HG02798 (cell line): ENCODE results near the gene KRT82.
A peak's percentile ranks its signal among the peaks of the same experiment; 100 is the strongest.

Source experiments
- ATAC-seq: cut with Tn5 transposase; IDR thresholded peaks from one replicate; pipeline ENCODE4 v1.9.1; 2021; ENCODE audit warnings: mild to moderate bottlenecking; ENCODE audit not compliant: unreplicated experiment, poor library complexity

Gene KRT82

DNA sequence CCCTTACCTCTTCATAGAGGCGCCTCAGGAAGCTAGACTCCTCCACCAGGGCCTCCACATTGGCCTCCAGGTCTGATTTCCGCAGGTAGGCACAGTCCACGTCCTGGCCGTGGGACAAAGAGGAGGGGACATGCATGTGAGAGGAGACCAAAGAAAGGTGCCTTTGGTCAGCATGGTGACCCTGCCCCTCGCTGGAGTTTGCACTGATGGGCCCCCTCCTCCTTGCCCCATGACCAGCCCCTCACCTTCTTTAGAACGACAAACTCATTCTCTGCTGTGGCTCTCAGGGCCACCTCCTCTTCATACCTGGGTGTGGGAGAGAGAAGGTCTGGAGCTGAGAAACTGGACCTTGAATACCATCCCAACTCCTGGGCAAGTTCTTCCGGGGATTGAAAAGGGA lies 42.1 kb downstream of the KRT82 start:
- ATAC-seq, result no peak

- ATAC-seq, result no peak
These were observed 42.9 kb downstream of the KRT82 start for GRCh38 chr12:52363111-52363679.

DNA sequence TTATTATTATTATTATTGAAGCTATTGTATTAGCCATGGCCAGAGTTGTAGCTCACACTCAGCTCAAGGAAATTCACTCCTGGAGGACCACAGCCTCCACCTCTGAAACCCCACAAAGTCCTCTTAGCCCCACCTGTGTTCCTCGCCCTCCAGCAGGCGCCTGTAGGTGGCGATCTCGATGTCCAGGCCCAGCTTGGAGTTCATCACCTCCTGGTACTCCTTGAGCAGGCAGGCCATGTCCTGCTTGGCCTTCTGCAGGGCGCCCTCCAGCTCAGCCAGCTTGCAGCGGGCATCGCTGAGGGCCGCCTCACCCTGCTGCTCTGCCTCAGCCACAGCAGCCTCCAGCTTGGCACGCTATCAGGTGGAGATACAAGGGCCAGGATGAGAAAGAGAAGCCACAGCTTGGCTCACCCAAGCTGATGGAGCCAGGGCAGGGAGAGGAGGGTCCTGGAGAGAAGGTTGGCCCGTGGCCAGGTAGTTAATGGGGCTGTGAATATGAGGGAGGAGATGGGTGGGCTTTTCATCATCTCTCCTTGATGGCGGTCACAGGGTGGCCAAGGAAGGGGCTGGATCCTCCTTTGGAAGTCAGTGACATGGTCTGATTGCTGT lies 43.9 kb downstream of the KRT82 start:
- no peak for ATAC-seq

GRCh38 chr12:52361553-52361952 lies 44.6 kb downstream of the KRT82 start:
- ATAC-seq, result no peak

DNA sequence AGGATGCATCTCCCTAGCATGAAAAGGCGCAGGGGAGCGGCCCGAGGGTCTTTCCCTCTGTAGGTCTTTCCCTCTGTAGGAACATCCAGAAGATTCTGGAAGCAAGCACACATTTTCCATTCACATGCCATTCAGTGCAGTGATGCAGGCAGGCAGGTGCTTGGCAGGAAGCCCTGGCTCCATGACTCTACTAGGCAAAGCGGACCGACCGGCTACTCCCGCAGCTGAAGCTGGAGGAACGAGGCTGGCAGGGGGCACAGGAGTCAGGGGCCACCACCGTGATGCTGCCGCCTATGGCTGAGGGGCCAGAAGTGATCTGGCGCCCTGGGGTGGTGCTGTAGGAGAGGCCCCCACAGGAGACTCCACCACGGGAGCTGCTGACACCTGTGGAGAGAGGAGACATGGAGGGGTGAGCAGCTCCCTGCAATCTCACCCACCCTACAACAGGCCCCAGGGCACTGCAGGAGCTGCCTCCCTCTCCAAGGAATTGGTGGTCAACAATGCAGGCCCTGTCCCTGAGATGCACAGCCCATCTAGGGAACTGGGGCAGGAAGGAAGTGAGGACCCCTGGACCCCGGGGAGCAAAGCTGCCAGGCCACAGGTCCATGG lies 45.4 kb downstream of the KRT82 start:
- ATAC-seq, result no peak

DNA sequence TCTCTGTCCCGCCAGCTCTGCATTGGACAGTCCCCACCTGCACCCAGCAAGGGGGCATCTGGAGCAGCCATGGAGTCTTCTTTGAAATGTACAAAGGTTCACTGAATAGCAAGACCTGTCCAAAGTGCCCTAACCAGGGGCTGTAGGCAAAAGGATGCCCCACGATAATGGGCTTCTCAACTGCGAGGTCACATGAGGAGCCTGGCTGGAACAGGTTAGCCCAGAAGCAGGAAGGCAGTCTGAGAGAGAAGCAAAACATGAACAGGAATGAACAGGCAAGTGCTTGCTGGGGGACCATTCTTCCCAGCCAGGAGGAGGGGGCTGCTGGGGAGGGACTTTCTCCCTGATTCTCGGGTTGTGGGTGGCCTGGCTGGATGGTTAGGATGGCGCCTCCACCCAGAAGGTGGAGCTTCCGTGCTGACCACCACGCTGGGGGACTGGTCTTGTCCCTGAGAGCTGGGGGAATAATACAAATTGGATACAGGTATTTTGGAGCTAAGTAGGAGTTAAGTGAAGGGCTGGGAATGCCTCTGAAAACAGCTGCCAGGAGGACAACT lies 46.0 kb downstream of the KRT82 start:
- ATAC-seq, result no peak

- no peak for ATAC-seq
These were observed 46.5 kb downstream of the KRT82 start for GRCh38 chr12:52359621-52360061.

- ATAC-seq, result peak; percentile 86
These were observed 47.4 kb downstream of the KRT82 start for GRCh38 chr12:52358575-52359350.

DNA sequence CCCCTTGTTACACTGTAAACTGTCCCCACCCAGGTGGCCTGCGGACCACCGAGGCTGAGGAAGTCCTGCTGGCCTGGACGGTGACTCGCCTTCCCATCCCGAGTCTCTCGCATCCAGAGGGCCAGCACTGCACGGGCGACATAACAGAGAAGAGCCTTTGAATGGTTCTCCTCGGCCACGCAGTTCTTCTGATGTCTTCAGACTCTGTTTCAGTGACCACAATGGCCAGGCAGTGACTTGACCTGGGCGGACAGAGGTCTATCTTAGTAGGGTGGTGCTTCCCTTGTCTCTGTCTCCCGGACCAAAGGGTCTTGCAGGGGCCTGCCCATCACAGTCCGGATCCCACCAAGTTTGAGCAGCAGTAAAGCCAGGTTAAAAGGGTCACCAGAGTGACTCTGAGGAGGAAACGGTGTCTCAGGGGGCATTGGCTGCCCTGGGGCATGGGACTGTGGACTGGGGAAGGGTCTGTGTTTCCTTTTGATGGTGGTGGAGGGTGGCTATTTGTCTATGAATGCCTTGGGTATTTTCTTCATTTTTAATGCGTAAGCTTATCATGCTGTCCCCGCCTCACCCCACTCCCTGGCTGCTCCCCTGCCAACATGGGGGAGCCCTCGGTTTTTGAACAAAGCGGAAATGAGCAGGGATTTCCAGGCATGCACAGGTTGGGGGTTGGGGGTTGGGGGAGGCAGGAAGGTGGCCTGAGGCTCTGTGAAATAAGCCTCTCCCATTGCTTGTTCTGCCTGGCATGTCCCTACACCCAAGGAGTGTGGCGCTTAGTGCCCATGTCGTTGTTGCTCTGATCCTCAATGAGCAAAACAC lies 49.2 kb downstream of the KRT82 start:
- ATAC-seq, result no peak

- no peak for ATAC-seq
These were observed 49.9 kb downstream of the KRT82 start for GRCh38 chr12:52356031-52356761.

GRCh38 chr12:52355176-52355575 lies 51.0 kb downstream of the KRT82 start:
- no peak for ATAC-seq

GRCh38 chr12:52354200-52354599 lies 51.9 kb downstream of the KRT82 start:
- ATAC-seq, result no peak

GRCh38 chr12:52353766-52354165 lies 52.4 kb downstream of the KRT82 start:
- ATAC-seq, result no peak

DNA sequence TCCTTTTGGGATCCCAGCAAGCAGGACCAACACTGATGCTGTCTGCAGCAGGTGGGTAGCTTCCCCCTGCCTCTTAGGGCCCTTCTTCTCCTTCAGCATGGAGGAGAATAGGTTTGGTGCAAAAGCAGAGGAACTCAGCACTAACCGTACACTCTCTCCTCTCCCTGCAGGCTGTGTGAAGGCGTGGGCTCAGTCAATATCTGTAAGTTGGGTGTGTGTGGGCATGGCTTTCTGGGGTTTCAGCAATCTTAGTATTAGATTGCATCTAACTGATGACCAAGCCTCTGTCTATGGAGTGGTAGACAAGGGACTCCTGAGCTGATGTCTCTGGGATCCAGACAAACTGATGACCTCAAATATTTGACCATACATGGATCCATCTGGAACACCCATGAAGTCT lies 53.2 kb downstream of the KRT82 start:
- no peak for ATAC-seq

- no peak for ATAC-seq
These were observed 54.7 kb downstream of the KRT82 start for GRCh38 chr12:52351196-52352059.

DNA sequence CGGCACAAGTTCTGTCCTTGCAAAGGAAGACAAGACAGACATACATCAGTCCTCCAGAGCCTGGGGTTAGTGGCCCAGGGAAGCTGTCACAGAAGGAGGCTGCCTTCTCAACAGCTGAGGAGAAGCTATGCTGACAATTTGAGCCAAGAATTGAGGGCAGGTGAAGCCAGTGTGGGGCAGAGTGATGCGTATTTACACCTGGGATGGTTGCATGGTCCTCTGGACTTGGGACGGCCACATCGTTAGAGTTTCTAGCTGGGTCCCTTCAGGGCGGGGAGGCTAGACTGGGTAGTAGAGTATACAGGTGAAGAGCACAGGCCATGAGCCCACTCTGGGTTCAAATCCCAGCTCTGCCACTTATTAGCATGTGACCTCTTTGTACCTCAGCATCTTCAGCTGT lies 55.3 kb downstream of the KRT82 start:
- no peak for ATAC-seq

- ATAC-seq, result no peak
These were observed 56.0 kb downstream of the KRT82 start for GRCh38 chr12:52350021-52350620.

DNA sequence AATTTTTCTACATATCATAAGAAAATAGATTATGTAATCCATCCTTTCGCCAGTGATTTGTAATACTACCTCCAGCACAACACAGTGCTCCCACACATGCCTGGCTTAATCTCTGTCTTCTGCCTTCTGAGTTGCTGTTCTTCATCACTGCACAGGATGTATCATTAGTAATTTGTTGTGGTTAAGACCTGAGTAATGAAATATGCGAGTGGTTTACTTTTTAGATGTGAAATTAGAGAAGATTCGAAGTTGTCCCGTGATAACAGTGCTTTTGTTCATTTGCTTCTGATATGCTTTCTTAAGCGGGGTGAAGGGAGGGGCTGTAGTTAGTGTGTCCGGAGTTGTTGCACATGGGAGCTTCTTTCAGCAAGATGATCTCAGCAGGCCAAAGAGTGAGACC lies 56.9 kb downstream of the KRT82 start:
- ATAC-seq, result no peak
